ENCODE data around the gene LIPN. TPM values are rescaled to one million over a fixed set of nuclear protein-coding genes. Genes with fewer than 3 reads are reported as not detected.

The LIPN gene
- total and polyA plus RNA-seq, 2 donors (not counting 3 experiments of a cell fraction or from before 2014, with no cell fraction given): not detected

- Histone ChIP-seq H3K9me3 (replicated peaks; ENCODE audit: control insufficient read depth, insufficient read depth, low read length) (no peaks in the 10 kb centered on the region), H4K20me1 (replicated peaks; ENCODE audit: control insufficient read depth, extremely low read depth, insufficient read depth, low read length) (no peaks in the 10 kb centered on the region), H3K27ac (ENCODE audit: insufficient read depth, low read depth, low read length) (no peak overlapping the region), H2AFZ (ENCODE audit: low read depth, low read length) (no peak overlapping the region), H3K79me2 (ENCODE audit: control insufficient read depth, insufficient read depth, low read length) (no peaks in the 10 kb centered on the region), H3K4me2 (ENCODE audit: insufficient read depth, low read length) (no peak overlapping the region), H3K27me3 (ENCODE audit: control insufficient read depth in 2 of 2, insufficient read depth in 2 of 2, low read length in 2 of 2) (no peaks in the 10 kb centered on the region), H3K4me1 (ENCODE audit: control insufficient read depth, extremely low read depth, insufficient read depth, low read length) (peaks cover 3% of the 10 kb centered on the region), H3K9ac (replicated peaks; ENCODE audit: extremely low read depth, insufficient read depth, low read length) (no peak overlapping the region), H3K9me1 (replicated peaks; ENCODE audit: control insufficient read depth, extremely low read depth, insufficient read depth, low read length) (no peaks in the 10 kb centered on the region), H3K36me3 (ENCODE audit: control insufficient read depth in 2 of 2, extremely low read depth in 1 of 2, insufficient read depth in 2 of 2, low read length in 2 of 2) (no peaks in the 10 kb centered on the region), H3K4me3 (replicated peaks in 1 of 3; ENCODE audit: insufficient read depth in 1 of 3, low read depth in 1 of 3, low read length in 3 of 3) (no peak overlapping the region)
- no peak for DNase-seq (ENCODE audit: low read depth, low spot score)
- ChIA-PET CTCF (interaction anchor here (0.7 to 1.9 kb wide), 6 partner anchors 11 to 239 kb away, joined by 4 to 15 read pairs (median 5); partner anchors contain the start of gene RNLS), POLR2A (no interaction called here)
- no peak for FAIRE-seq
- dilution Hi-C loops (cut with MboI; ENCODE audit: extremely low pct_ligation_motif_present, low sequenced_read_pairs) (no loop called here), intact Hi-C loops (cut with micrococcal nuclease) (no loop called here)
- BruUV-seq (replicated peaks): no TSS peak
- TF ChIP-seq MYC (IDR thresholded peaks at IDR 0.05; ENCODE audit: low read depth, low read length) (no peak), EZH2 (IDR thresholded peaks at IDR 0.05; ENCODE audit: borderline replicate concordance, low read depth, low read length, severe bottlenecking) (no peak), MAX (IDR thresholded peaks at IDR 0.05; ENCODE audit: insufficient read depth, insufficient read length) (no peak), CTCF (IDR thresholded peaks at IDR 0.05; ENCODE audit: extremely low read depth in 1 of 2, insufficient read depth in 1 of 2, low read depth in 1 of 2, low read length in 2 of 2) (no peak), POLR2A (IDR thresholded peaks at IDR 0.05; ENCODE audit: low read depth, low read length) (no peak)
Observed at GRCh38 chr10:88804083-88804812, 44.4 kb downstream of the LIPN start.

All from endothelial cell of umbilical vein (primary cell).